Measurements from ENCODE around the gene NUB1. TPM values are rescaled to one million over a fixed set of nuclear protein-coding genes. Genes with fewer than 3 reads are reported as not detected.

Gene NUB1
- total RNA-seq, 1 experiment from 2014 or later: 48.5 TPM

DNA sequence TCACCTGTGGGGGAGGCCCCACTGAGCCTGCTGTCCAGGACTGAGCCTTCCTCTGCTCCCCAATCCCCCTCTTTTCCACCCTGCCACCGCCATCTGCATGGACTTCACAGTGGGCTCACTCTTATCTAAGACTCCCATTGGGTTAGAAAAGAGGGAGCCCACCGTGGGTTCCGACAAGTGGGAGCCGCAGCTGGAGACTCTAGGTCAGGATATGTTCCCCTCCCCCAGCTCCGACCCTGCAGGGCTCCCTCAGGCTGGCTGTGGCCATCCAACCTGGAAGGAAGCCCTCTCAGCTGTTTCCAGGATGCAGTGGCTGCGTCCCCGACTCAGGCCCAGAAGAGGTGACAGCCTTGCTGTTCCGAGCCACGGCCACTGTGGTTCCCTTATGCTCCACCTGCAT is 63.4 kb downstream of the NUB1 start:
- Mint-ChIP-seq H3K4me1 (peaks cover 22 to 30% of the 10 kb centered on the region in 2 experiments), H3K27me3 (ENCODE audit: low read depth) (peaks cover 11% of the 10 kb centered on the region), H3K4me3 (no peak overlapping the region; a peak in 1 of 5 replicates), H3K36me3 (ENCODE audit: insufficient read depth in 1 of 3, low read depth in 3 of 3) (peaks cover 0 to 8% (median 2%) of the 10 kb centered on the region in 3 experiments; a peak in 5 of 7 replicates), H3K9me3 (no peaks in the 10 kb centered on the region), H3K27ac (no peak overlapping the region)
- H4K5ac ChIP-seq (ENCODE audit: insufficient read length, low read depth, low read length): no peak overlapping the region
- WGBS (ENCODE audit: extremely low coverage, insufficient read length, low lambda C conversion rate): no CpG with 5 or more reads among the region's 9 CpGs
- H4K91ac ChIP-seq (ENCODE audit: insufficient read length, low read depth, low read length): no peak overlapping the region
- no peak overlapping the region for H3K9ac ChIP-seq (ENCODE audit: extremely low read depth, insufficient read length, low read length)
- H3K4ac ChIP-seq (ENCODE audit: low read depth, low read length): no peak overlapping the region
- no peak overlapping the region for H3K56ac ChIP-seq (ENCODE audit: insufficient read length, low read depth, low read length)
- no peaks in the 10 kb centered on the region for H4K20me1 ChIP-seq (ENCODE audit: control insufficient read depth, insufficient read depth, insufficient read length)
- no peaks in the 10 kb centered on the region for H3K79me2 ChIP-seq (ENCODE audit: insufficient read depth, low read length)
- no peak overlapping the region for H2BK12ac ChIP-seq (ENCODE audit: insufficient read length, low read depth, low read length)
- no peak overlapping the region for H3K18ac ChIP-seq (ENCODE audit: insufficient read length, low read depth, low read length)
- H3K27me3 ChIP-seq (ENCODE audit: insufficient read depth, low read length): no peaks in the 10 kb centered on the region; the same call in 1 of the 2 replicates
- no peak overlapping the region for H2AK5ac ChIP-seq (ENCODE audit: insufficient read length, low read length)
- H3K27ac ChIP-seq (ENCODE audit: insufficient read length, low read depth, low read length): no peak overlapping the region
- no peak overlapping the region for H3K23ac ChIP-seq (ENCODE audit: insufficient read length, low read depth, low read length)
- H3T11ph ChIP-seq (ENCODE audit: low read length): no peak overlapping the region
- H2BK120ac ChIP-seq (ENCODE audit: low read depth, low read length, poor library complexity, severe bottlenecking): no peak overlapping the region
- H3K23me2 ChIP-seq (ENCODE audit: insufficient read length, low read depth, low read length, poor library complexity, severe bottlenecking): peaks cover 16% of the 10 kb centered on the region
- no peaks in the 10 kb centered on the region for H3K9me3 ChIP-seq (ENCODE audit: control insufficient read depth, low read depth, low read length)
- no peak overlapping the region for H2BK20ac ChIP-seq (ENCODE audit: low read depth, low read length, poor library complexity, severe bottlenecking)
- no peak overlapping the region for H2BK15ac ChIP-seq (ENCODE audit: low read depth, low read length)
- no peak overlapping the region for H2AFZ ChIP-seq (ENCODE audit: low read length)
- peak; percentile 19 for DNase-seq
- TF ChIP-seq, protein P1, sequence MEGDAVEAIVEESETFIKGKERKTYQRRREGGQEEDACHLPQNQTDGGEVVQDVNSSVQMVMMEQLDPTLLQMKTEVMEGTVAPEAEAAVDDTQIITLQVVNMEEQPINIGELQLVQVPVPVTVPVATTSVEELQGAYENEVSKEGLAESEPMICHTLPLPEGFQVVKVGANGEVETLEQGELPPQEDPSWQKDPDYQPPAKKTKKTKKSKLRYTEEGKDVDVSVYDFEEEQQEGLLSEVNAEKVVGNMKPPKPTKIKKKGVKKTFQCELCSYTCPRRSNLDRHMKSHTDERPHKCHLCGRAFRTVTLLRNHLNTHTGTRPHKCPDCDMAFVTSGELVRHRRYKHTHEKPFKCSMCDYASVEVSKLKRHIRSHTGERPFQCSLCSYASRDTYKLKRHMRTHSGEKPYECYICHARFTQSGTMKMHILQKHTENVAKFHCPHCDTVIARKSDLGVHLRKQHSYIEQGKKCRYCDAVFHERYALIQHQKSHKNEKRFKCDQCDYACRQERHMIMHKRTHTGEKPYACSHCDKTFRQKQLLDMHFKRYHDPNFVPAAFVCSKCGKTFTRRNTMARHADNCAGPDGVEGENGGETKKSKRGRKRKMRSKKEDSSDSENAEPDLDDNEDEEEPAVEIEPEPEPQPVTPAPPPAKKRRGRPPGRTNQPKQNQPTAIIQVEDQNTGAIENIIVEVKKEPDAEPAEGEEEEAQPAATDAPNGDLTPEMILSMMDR (conservative IDR thresholded peaks at IDR 0.05): no peak
- H3K4me2 ChIP-seq (ENCODE audit: insufficient read depth, insufficient read length, low read length): no peak overlapping the region
- H2BK5ac ChIP-seq (ENCODE audit: insufficient read length, low read length): no peak overlapping the region
- no peaks in the 10 kb centered on the region for H3K79me1 ChIP-seq (ENCODE audit: insufficient read depth, low read depth, low read length, poor library complexity, severe bottlenecking)
- H4K8ac ChIP-seq (replicated peaks; ENCODE audit: insufficient read length, low read depth, low read length): no peak overlapping the region
- no peaks in the 10 kb centered on the region; the same call in 1 of the 2 replicates for H3K4me1 ChIP-seq (ENCODE audit: insufficient read depth, low read length)
- no peak overlapping the region; the same call in 1 of the 2 replicates for H3K14ac ChIP-seq (ENCODE audit: insufficient read depth, low read length)
